Endothelial cell of umbilical vein (primary cell): ENCODE data around the gene RBAK. TPM values are rescaled to one million over a fixed set of nuclear protein-coding genes. Genes with fewer than 3 reads are reported as not detected.

Experiments used
- BruUV-seq: library from RNA; stranded (reverse); fragments of 400-500 nt; replicated peaks from 2 replicates; lab custom pipeline; 2021; lab: Mats Ljungman, UMichigan
- CTCF ChIA-PET: fragments of 300-600, 350-600 bp; sonication (Branson Sonifier 250); formaldehyde crosslinking; loops from one replicate; lab custom pipeline; 2021; ENCODE audit warnings: antibody characterized with exemption, inconsistent platforms; lab: Charles Lee
- POLR2A ChIA-PET: fragments of 300-600, 350-600 bp; sonication (Branson Sonifier 250); formaldehyde crosslinking; loops from one replicate; lab custom pipeline; 2021; ENCODE audit warnings: antibody characterized with exemption, inconsistent platforms; lab: Charles Lee
- DNase-seq: peaks from one replicate; pipeline ENCODE4 v3.0.0-alpha.2; 2011; ENCODE audit warnings: low read depth, low spot score
- FAIRE-seq: peaks from 2 replicates; lab custom pipeline; 2011; peaks lifted over from hg19 to GRCh38; lab: Jason Lieb, UNC
- H2AFZ ChIP-seq: 2 replicates; pipeline ENCODE4 v1.6.0; 2012; ENCODE audit warnings: low read depth, low read length, control low read depth, inconsistent platforms
- H3K27ac ChIP-seq: 2 replicates; pipeline ENCODE4 v1.5.1; 2011; ENCODE audit warnings: low read depth, mild to moderate bottlenecking, control low read depth, low read length, moderate library complexity; ENCODE audit not compliant: insufficient read depth
- H3K27me3 ChIP-seq, 2 experiments: 2 replicates each; pipeline versions ENCODE4 v1.6.0 to v1.6.1; 2011; ENCODE audit warnings: low read length in 2 of 2, mixed read lengths in 1 of 2; ENCODE audit not compliant: control insufficient read depth in 2 of 2, insufficient read depth in 2 of 2
- H3K36me3 ChIP-seq, 2 experiments: 2 replicates in 1 of 2; 3 replicates in 1 of 2; pipeline ENCODE4 v1.5.1; 2011; ENCODE audit warnings: low read length in 2 of 2, mild to moderate bottlenecking in 1 of 2, moderate library complexity in 1 of 2; ENCODE audit not compliant: control insufficient read depth in 2 of 2, insufficient read depth in 2 of 2; ENCODE audit errors: extremely low read depth in 1 of 2
- H3K4me1 ChIP-seq: 3 replicates; pipeline ENCODE4 v1.5.1; 2011; ENCODE audit warnings: mild to moderate bottlenecking, low read length; ENCODE audit not compliant: control insufficient read depth, insufficient read depth; ENCODE audit errors: extremely low read depth
- H3K4me2 ChIP-seq: 2 replicates; pipeline ENCODE4 v1.6.1; 2011; ENCODE audit warnings: low read length, control low read depth, mixed read lengths; ENCODE audit not compliant: insufficient read depth
- H3K4me3 ChIP-seq, 3 experiments: fragments of 200-600 bp in 1 of 3; sonication (generic), shearing (Covaris generic) in 1 of 3; replicated peaks in 1 of 3; 2 replicates each; pipeline ENCODE4 v1.5.1; 2011 to 2016; ENCODE audit warnings: control low read depth in 3 of 3, low read length in 3 of 3, mild to moderate bottlenecking in 2 of 3, inconsistent platforms in 1 of 3, low read depth in 1 of 3, moderate library complexity in 1 of 3; ENCODE audit not compliant: insufficient read depth in 1 of 3
- H3K79me2 ChIP-seq: 2 replicates; pipeline ENCODE4 v1.6.0; 2012; ENCODE audit warnings: low read length, inconsistent platforms; ENCODE audit not compliant: control insufficient read depth, insufficient read depth
- H3K9ac ChIP-seq: replicated peaks from 2 replicates; pipeline ENCODE3; 2011; ENCODE audit warnings: low read length, control low read depth; ENCODE audit not compliant: insufficient read depth; ENCODE audit errors: extremely low read depth
- H3K9me1 ChIP-seq: replicated peaks from 3 replicates; pipeline ENCODE4 v1.6.0; 2011; ENCODE audit warnings: mild to moderate bottlenecking, low read length; ENCODE audit not compliant: control insufficient read depth, insufficient read depth; ENCODE audit errors: extremely low read depth
- H3K9me3 ChIP-seq: replicated peaks from 2 replicates; pipeline ENCODE4 v1.5.1; 2012; ENCODE audit warnings: low read length, inconsistent platforms; ENCODE audit not compliant: control insufficient read depth, insufficient read depth
- H4K20me1 ChIP-seq: replicated peaks from 2 replicates; pipeline ENCODE3; 2011; ENCODE audit warnings: mild to moderate bottlenecking, low read length; ENCODE audit not compliant: control insufficient read depth, insufficient read depth; ENCODE audit errors: extremely low read depth
- EZH2 ChIP-seq: IDR thresholded peaks from 2 replicates; pipeline ENCODE4 v1.6.1; 2012; ENCODE audit warnings: borderline replicate concordance, low read depth, mild to moderate bottlenecking, moderate library complexity, low read length, inconsistent platforms; ENCODE audit not compliant: severe bottlenecking
- FOS ChIP-seq: IDR thresholded peaks from 2 replicates; pipeline ENCODE4 v1.6.1; 2011; ENCODE audit warnings: mild to moderate bottlenecking, low read length, moderate library complexity, borderline replicate concordance; ENCODE audit not compliant: insufficient read depth
- GATA2 ChIP-seq: IDR thresholded peaks from 2 replicates; pipeline ENCODE4 v1.7.0; 2011; ENCODE audit warnings: low read depth, mild to moderate bottlenecking, moderate library complexity, mixed read lengths, low read length; ENCODE audit not compliant: insufficient read length, insufficient read depth
- JUN ChIP-seq: IDR thresholded peaks from 2 replicates; pipeline ENCODE4 v1.6.1; 2011; ENCODE audit warnings: borderline replicate concordance, low read depth; ENCODE audit not compliant: insufficient read length, insufficient read depth
- MYC ChIP-seq: IDR thresholded peaks from one replicate; pipeline ENCODE4 v1.6.1; 2011; ENCODE audit warnings: mild to moderate bottlenecking, low read depth, low read length
- POLR2A ChIP-seq: IDR thresholded peaks from 2 replicates; pipeline ENCODE4 v1.6.1; 2012; ENCODE audit warnings: low read depth, mild to moderate bottlenecking, control low read depth, low read length
- POLR2AphosphoS5 ChIP-seq: IDR thresholded peaks from 2 replicates; pipeline ENCODE4 v1.6.1; 2012; ENCODE audit warnings: low read depth, mild to moderate bottlenecking, control low read depth, low read length, moderate library complexity; ENCODE audit not compliant: insufficient read depth
- dilution Hi-C: fragments of 300-500 bp; cut with MboI; formaldehyde crosslinking; loops from one replicate; pipeline ENCODE4 v1.15.0; 2019; ENCODE audit warnings: low sequenced_read_pairs; ENCODE audit not compliant: extremely low pct_ligation_motif_present
- intact Hi-C: fragments of 100-400 bp; cut with micrococcal nuclease; formaldehyde crosslinking; loops from one replicate; pipeline ENCODE4 v1.10.0; 2022
- polyA plus RNA-seq, 4 experiments: library from polyadenylated mRNA; depleted of rRNA in 3 of 4; stranded (reverse) in 3 of 4; unstranded in 1 of 4; fragments of >200 nt; gene quantifications; 2 replicates each; pipeline versions ENCODE4 v1.2.1 to v1.2.3, GENCODE V29; 2011 to 2012; ENCODE audit warnings: missing spikeins in 1 of 4
- total RNA-seq: library from RNA; stranded (reverse); gene quantifications from 2 replicates; pipeline ENCODE4 v1.2.3, GENCODE V29; 2021
- TF ChIP-seq, protein P1 (sequence below), 2 donors: IDR thresholded peaks; 1 replicate in 1 of 2; 2 replicates in 1 of 2; pipeline ENCODE4 v1.5.1; 2011; ENCODE audit warnings: low read length in 2 of 2, mild to moderate bottlenecking in 2 of 2, moderate library complexity in 2 of 2, control low read depth in 1 of 2, inconsistent platforms in 1 of 2, low read depth in 1 of 2; ENCODE audit not compliant: insufficient read depth in 1 of 2; ENCODE audit errors: extremely low read depth in 1 of 2
- TF ChIP-seq, protein P2 (sequence below): IDR thresholded peaks from 2 replicates; pipeline ENCODE4 v1.6.1; 2011; ENCODE audit not compliant: insufficient read depth, insufficient read length

The RBAK gene
- total and polyA plus RNA-seq, 2 donors (not counting 3 experiments of a cell fraction or from before 2014, with no cell fraction given): 1.4 to 8.6 TPM

DNA sequence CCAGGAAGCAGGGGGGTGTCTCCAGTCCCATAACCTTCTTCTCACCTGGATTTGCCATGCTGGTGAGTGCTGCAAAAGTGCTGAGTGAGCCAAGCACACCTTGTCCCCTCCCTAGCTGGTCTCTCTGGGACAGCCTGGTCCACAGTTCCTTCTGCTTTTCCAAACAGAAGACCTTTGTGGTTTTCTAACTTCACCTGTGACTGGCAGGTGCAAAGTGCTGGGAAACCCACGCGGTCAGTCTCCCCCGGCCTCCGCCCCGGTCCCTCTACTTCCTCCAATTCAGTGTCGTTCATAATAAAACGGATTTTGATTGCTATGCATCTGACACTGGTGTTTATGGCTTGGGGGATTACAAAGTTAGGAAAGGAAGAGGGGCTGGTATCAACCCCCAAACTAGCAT is 37.1 kb downstream of the RBAK start:
- H3K4me3 ChIP-seq: no peak overlapping the region
- H3K9me1 ChIP-seq: no peaks in the 10 kb centered on the region
- dilution Hi-C loops: no loop called here
- no peak overlapping the region for H3K27ac ChIP-seq
- CTCF ChIA-PET: no interaction called here
- no peaks in the 10 kb centered on the region for H3K4me1 ChIP-seq
- DNase-seq (no peak), FAIRE-seq (no peak)
- no peaks in the 10 kb centered on the region for H4K20me1 ChIP-seq
- H3K36me3 ChIP-seq: no peaks in the 10 kb centered on the region
- intact Hi-C loops: loop anchor here (10.0 kb wide), 1 partner anchor 468 kb away; no protein-coding TSS in a partner anchor
- no peaks in the 10 kb centered on the region for H3K27me3 ChIP-seq
- POLR2A ChIA-PET: no interaction called here
- no peaks in the 10 kb centered on the region for H3K79me2 ChIP-seq
- no peak overlapping the region for H2AFZ ChIP-seq
- no peak overlapping the region for H3K9ac ChIP-seq
- no TSS peak for BruUV-seq
- H3K9me3 ChIP-seq: no peaks in the 10 kb centered on the region
- no peak overlapping the region for H3K4me2 ChIP-seq
- TF ChIP-seq, protein P1, sequence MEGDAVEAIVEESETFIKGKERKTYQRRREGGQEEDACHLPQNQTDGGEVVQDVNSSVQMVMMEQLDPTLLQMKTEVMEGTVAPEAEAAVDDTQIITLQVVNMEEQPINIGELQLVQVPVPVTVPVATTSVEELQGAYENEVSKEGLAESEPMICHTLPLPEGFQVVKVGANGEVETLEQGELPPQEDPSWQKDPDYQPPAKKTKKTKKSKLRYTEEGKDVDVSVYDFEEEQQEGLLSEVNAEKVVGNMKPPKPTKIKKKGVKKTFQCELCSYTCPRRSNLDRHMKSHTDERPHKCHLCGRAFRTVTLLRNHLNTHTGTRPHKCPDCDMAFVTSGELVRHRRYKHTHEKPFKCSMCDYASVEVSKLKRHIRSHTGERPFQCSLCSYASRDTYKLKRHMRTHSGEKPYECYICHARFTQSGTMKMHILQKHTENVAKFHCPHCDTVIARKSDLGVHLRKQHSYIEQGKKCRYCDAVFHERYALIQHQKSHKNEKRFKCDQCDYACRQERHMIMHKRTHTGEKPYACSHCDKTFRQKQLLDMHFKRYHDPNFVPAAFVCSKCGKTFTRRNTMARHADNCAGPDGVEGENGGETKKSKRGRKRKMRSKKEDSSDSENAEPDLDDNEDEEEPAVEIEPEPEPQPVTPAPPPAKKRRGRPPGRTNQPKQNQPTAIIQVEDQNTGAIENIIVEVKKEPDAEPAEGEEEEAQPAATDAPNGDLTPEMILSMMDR (IDR thresholded peaks at IDR 0.05; ENCODE audit: extremely low read depth in 1 of 2, insufficient read depth in 1 of 2, low read depth in 1 of 2, low read length in 2 of 2): no peak
- TF ChIP-seq, protein P2, sequence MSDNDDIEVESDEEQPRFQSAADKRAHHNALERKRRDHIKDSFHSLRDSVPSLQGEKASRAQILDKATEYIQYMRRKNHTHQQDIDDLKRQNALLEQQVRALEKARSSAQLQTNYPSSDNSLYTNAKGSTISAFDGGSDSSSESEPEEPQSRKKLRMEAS: no peak
- TF ChIP-seq EZH2 (no peak), POLR2AphosphoS5 (no peak), JUN (no peak), FOS (no peak), MYC (no peak), GATA2 (no peak), POLR2A (no peak)
